Subcutaneous adipose tissue (tissue), 4 donors: Measurements from ENCODE around the gene GP1BA. TPM values are rescaled to one million over a fixed set of nuclear protein-coding genes. Genes with fewer than 3 reads are reported as not detected.

Source experiments
- total RNA-seq, 4 donors: library from RNA; depleted of rRNA; stranded (reverse); fragments of >200 nt; gene quantifications; one replicate each; pipeline ENCODE4 v1.1.0, GENCODE V29; 2016
- TF ChIP-seq, protein P1 (sequence below): fragments of 450-650 bp; IDR thresholded peaks from one replicate; pipeline ENCODE4 v1.5.1; 2016; ENCODE audit warnings: low read depth, mild to moderate bottlenecking, control low read depth, antibody characterized with exemption, moderate library complexity

Gene GP1BA
- total RNA-seq, 4 donors from 2014 or later = not detected

DNA sequence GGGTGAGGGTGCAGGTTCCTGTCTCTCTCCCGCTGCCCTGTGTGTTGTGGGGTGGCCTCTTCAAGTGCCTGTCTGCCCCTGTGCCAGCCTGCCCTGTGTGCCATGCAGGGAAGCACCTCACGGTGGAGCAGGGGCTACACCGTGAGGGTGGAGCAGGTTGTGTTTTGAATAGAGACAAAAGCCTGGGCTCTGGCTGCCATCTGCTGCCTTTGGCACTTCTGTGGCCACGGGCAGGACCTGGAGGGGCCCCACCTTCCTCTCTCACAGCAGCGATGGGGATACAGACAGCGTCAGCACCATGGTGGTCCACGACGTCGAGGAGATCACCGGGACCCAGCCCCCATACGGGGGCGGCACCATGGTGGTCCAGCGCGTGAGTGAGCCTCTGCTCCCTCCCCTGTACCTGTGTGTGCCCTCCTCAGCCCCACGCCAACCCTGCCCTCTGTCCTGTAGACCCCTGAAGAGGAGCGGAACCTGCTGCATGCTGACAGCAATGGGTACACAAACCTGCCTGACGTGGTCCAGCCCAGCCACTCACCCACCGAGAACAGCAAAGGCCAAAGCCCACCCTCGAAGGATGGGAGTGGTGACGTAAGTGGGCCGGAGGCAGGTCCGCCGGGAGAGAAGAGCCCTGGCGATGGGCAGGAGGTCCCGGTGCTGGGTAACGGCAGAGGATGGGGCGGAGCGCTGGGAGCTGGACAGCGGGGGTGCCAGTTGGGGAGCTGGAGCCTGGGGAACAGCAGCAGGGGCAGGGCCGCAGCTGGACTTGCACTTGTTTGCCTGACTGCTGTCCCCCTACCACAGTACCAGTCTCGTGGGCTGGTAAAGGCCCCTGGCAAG, 38.1 kb upstream of the GP1BA start:
- TF ChIP-seq, protein P1, sequence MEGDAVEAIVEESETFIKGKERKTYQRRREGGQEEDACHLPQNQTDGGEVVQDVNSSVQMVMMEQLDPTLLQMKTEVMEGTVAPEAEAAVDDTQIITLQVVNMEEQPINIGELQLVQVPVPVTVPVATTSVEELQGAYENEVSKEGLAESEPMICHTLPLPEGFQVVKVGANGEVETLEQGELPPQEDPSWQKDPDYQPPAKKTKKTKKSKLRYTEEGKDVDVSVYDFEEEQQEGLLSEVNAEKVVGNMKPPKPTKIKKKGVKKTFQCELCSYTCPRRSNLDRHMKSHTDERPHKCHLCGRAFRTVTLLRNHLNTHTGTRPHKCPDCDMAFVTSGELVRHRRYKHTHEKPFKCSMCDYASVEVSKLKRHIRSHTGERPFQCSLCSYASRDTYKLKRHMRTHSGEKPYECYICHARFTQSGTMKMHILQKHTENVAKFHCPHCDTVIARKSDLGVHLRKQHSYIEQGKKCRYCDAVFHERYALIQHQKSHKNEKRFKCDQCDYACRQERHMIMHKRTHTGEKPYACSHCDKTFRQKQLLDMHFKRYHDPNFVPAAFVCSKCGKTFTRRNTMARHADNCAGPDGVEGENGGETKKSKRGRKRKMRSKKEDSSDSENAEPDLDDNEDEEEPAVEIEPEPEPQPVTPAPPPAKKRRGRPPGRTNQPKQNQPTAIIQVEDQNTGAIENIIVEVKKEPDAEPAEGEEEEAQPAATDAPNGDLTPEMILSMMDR = no peak

DNA sequence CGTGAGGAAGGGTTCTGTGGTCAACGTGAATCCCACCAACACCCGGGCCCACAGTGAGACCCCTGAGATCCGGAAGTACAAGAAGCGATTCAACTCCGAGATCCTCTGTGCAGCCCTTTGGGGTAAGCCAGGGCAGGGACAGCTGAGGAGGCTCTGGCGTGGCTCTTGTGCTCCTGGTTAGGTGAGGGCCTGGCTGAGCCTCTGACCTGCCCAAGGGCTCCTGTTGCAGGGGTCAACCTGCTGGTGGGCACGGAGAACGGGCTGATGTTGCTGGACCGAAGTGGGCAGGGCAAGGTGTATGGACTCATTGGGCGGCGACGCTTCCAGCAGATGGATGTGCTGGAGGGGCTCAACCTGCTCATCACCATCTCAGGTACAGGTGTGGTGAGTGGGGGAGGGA, 37.0 kb upstream of the GP1BA start:
- TF ChIP-seq, protein P1 = no peak

DNA sequence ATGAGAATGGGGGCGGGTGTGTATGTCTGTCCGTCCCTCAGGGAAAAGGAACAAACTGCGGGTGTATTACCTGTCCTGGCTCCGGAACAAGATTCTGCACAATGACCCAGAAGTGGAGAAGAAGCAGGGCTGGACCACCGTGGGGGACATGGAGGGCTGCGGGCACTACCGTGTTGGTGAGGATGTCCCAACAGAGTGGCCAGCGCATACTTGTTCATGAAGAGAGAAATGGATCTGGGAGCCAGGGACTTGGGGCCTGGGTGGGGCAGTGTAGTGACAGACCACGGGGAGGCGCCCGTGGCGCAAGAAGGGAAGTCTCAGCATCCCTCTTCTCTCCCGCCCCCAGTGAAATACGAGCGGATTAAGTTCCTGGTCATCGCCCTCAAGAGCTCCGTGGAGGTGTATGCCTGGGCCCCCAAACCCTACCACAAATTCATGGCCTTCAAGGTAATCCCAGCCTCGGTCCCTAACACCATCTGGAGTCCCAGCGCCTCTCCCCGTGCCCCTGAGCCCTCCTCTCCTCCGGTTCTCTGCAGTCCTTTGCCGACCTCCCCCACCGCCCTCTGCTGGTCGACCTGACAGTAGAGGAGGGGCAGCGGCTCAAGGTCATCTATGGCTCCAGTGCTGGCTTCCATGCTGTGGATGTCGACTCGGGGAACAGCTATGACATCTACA, 36.3 kb upstream of the GP1BA start:
- TF ChIP-seq, protein P1 = no peak

DNA sequence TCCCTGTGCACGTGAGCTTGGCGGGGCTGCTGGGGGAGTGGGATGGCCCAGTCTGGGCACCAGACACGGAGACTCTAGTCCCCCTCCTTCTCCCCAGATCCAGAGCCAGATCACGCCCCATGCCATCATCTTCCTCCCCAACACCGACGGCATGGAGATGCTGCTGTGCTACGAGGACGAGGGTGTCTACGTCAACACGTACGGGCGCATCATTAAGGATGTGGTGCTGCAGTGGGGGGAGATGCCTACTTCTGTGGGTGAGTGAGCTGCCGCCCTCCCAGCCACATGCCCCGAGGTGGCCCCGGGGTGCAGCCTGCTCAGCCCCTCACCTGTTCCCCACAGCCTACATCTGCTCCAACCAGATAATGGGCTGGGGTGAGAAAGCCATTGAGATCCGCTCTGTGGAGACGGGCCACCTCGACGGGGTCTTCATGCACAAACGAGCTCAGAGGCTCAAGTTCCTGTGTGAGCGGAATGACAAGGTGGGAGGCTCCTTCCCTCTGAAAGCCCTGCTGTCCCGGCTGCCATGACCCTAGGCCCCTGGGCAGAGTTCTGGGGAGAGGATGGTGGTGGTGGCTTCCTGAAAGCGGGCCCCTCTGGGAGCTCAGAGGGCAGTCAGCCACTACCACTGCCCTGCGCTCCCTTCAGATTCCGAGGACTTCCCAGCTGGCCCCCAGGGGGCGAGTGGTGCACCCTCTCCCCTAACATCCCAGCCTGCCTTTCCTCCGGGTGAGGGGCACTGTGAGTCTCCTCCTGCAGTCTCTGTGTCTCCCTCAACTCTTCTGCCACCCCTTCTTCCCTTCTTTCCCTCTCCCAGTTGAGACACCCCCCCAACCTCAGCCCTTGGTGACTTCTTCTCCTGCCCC, 35.5 kb upstream of the GP1BA start:
- TF ChIP-seq, protein P1 = no peak

DNA sequence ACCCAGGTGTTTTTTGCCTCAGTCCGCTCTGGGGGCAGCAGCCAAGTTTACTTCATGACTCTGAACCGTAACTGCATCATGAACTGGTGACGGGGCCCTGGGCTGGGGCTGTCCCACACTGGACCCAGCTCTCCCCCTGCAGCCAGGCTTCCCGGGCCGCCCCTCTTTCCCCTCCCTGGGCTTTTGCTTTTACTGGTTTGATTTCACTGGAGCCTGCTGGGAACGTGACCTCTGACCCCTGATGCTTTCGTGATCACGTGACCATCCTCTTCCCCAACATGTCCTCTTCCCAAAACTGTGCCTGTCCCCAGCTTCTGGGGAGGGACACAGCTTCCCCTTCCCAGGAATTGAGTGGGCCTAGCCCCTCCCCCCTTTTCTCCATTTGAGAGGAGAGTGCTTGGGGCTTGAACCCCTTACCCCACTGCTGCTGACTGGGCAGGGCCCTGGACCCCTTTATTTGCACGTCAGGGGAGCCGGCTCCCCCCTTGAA, 34.8 kb upstream of the GP1BA start:
- TF ChIP-seq, protein P1 = no peak

DNA sequence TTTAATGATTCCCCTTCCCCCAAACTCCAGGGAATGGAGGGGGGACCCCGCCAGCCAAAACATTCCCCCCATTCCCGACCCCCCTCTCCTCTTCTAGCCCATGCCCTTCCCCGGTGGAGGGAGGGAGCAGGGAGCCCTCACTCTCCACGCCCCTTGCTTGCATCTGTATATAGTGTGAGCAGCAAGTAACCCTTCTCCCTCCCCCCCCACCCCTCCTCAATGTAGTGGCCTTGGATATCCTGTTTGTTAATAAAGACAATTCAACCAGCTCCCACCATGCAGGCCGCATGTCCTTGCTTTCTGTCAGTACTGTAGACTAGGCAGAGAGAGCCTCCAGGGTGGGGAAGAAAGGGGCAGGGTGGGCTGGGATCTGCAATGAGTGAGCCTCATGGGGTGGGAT, 34.3 kb upstream of the GP1BA start:
- TF ChIP-seq, protein P1 = no peak
